T-cell (primary cell): ENCODE results near the gene EFNB3. TPM values are rescaled to one million over a fixed set of nuclear protein-coding genes. Genes with fewer than 3 reads are reported as not detected.

Experiments used
- ATAC-seq, 4 experiments: fragments of 200-7000 bp in 3 of 4; fragments of 150-1000 bp in 1 of 4; cut with Tn5 transposase; replicated peaks in 1 of 4; 1 replicate in 3 of 4; 2 replicates in 1 of 4; pipeline ENCODE4 v1.10.0; 2021; ENCODE audit warnings: moderate library complexity in 3 of 4, mild to moderate bottlenecking in 2 of 4, moderate number of reproducible peaks in 1 of 4
- CTCF ChIA-PET, 2 donors: fragments of 300-600 bp; sonication (Branson Sonifier 250); formaldehyde crosslinking; loops; one replicate each; lab custom pipeline; 2022; ENCODE audit warnings: antibody characterized with exemption in 2 of 2; lab: Charles Lee
- POLR2A ChIA-PET, 2 donors: fragments of 300-600 bp; sonication (Branson Sonifier 250); formaldehyde crosslinking; loops; one replicate each; lab custom pipeline; 2022; ENCODE audit warnings: antibody characterized with exemption in 2 of 2; lab: Charles Lee
- DNase-seq, 35 experiments: peaks; one replicate each; pipeline versions ENCODE4 v3.0.0 to v3.0.0-alpha.2; 2013 to 2023
- H3K27ac ChIP-seq: one replicate; pipeline ENCODE4 v1.5.1; 2013; ENCODE audit warnings: low read length
- H3K27me3 ChIP-seq, 2 experiments: replicated peaks in 1 of 2; 1 replicate in 1 of 2; 2 replicates in 1 of 2; pipeline versions ENCODE4 v1.6.1 to v1.7.0; 2013; ENCODE audit warnings: low read length in 1 of 2, mixed read lengths in 1 of 2; ENCODE audit not compliant: control insufficient read depth in 2 of 2, insufficient read depth in 2 of 2; ENCODE audit errors: extremely low read depth in 1 of 2
- H3K36me3 ChIP-seq, 2 donors: 1 replicate in 1 of 2; 2 replicates in 1 of 2; pipeline versions ENCODE4 v1.6.1 to v1.7.0; 2013; ENCODE audit warnings: low read length in 1 of 2; ENCODE audit not compliant: control insufficient read depth in 2 of 2, insufficient read depth in 1 of 2; ENCODE audit errors: extremely low read depth in 1 of 2
- H3K4me1 ChIP-seq, 2 experiments: 1 replicate in 1 of 2; 2 replicates in 1 of 2; pipeline versions ENCODE4 v1.6.1 to v1.7.0; 2013; ENCODE audit warnings: low read length in 2 of 2, mixed read lengths in 1 of 2; ENCODE audit not compliant: insufficient read depth in 2 of 2, control insufficient read depth in 1 of 2; ENCODE audit errors: extremely low read depth in 1 of 2
- H3K4me3 ChIP-seq, 2 donors: 1 replicate in 1 of 2; 2 replicates in 1 of 2; pipeline versions ENCODE4 v1.5.1 to v1.7.0; 2013; ENCODE audit warnings: mild to moderate bottlenecking in 2 of 2, low read length in 1 of 2, moderate library complexity in 1 of 2; ENCODE audit not compliant: control insufficient read depth in 1 of 2; ENCODE audit errors: extremely low read depth in 1 of 2
- H3K9me3 ChIP-seq: 2 replicates; pipeline ENCODE4 v1.7.0; 2013
- H3K27ac Mint-ChIP-seq, 2 donors: one replicate each; pipeline ENCODE4 v1.8.0; 2020 to 2021; ENCODE audit warnings: mild to moderate bottlenecking in 2 of 2, mixed read lengths in 2 of 2
- H3K27me3 Mint-ChIP-seq, 2 donors: one replicate each; pipeline ENCODE4 v1.8.0; 2021 to 2022; ENCODE audit warnings: mixed read lengths in 2 of 2
- H3K36me3 Mint-ChIP-seq: one replicate; pipeline ENCODE4 v1.8.0; 2021; ENCODE audit warnings: mixed read lengths
- H3K4me1 Mint-ChIP-seq, 3 donors: one replicate each; pipeline ENCODE4 v1.8.0; 2020 to 2022; ENCODE audit warnings: mixed read lengths in 3 of 3, mild to moderate bottlenecking in 1 of 3
- H3K4me3 Mint-ChIP-seq, 3 donors: one replicate each; pipeline ENCODE4 v1.8.0; 2020 to 2022; ENCODE audit warnings: mild to moderate bottlenecking in 3 of 3, mixed read lengths in 3 of 3, moderate library complexity in 3 of 3
- H3K9me3 Mint-ChIP-seq, 3 donors: one replicate each; pipeline ENCODE4 v1.8.0; 2020 to 2022; ENCODE audit warnings: mixed read lengths in 3 of 3
- WGBS: methylation state at CpG from one replicate; pipeline ENCODE4 v1.1.5; 2013; ENCODE audit warnings: missing lambda C conversion rate; ENCODE audit not compliant: insufficient coverage; 5-methylcytosine and 5-hydroxymethylcytosine counted together
- total RNA-seq, 35 experiments: library from RNA in 6 of 35; stranded (reverse) in 6 of 35; fragments of 120-200 nt in 1 of 35; gene quantifications; one replicate each; pipeline versions ENCODE4 v1.2.1 to v1.2.4 and lab custom pipeline; 2013 to 2026

EFNB3 gene, protein sequence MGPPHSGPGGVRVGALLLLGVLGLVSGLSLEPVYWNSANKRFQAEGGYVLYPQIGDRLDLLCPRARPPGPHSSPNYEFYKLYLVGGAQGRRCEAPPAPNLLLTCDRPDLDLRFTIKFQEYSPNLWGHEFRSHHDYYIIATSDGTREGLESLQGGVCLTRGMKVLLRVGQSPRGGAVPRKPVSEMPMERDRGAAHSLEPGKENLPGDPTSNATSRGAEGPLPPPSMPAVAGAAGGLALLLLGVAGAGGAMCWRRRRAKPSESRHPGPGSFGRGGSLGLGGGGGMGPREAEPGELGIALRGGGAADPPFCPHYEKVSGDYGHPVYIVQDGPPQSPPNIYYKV
- total RNA-seq: under 1 TPM in 3 of 5 donors, not detected in 2; 0.07 to 0.19 (median 0.18) TPM
- total RNA-seq (2013): not detected
- total RNA-seq (lab: John Stamatoyannopoulos, UW): 0 to 0.25 (median 0) reads per million in 29 experiments

- H3K4me1 ChIP-seq: peaks cover 0 to 18% of the 10 kb centered on the region in 2 experiments
- Mint-ChIP-seq H3K27ac (peak within 1 kb of the TSS in 1 of 2 donors; percentile 28), H3K4me3 (peak within 1 kb of the TSS; percentile 56 to 88 (median 70)), H3K4me1 (peaks cover 16 to 22% (median 20%) of the 10 kb centered on the region in 3 donors), H3K27me3 (peaks cover 41 to 58% of the 10 kb centered on the region in 2 donors), H3K9me3 (no peaks in the 10 kb centered on the region), H3K36me3 (peaks cover 31% of the 10 kb centered on the region)
- WGBS: 4% methylated on average over 15 of the region's 45 CpGs
- CTCF ChIA-PET: no interaction called here
- H3K27me3 ChIP-seq: peaks cover 0 to 91% of the 10 kb centered on the region in 2 experiments
- peak; percentile 43 to 64 (median 54) for ATAC-seq
- no peaks in the 10 kb centered on the region for H3K9me3 ChIP-seq
- H3K27ac ChIP-seq: no peak within 1 kb of the TSS
- POLR2A ChIA-PET: no interaction called here
- peak within 1 kb of the TSS in 1 of 2 donors; percentile 52 for H3K4me3 ChIP-seq
- H3K36me3 ChIP-seq: peaks cover 7 to 23% of the 10 kb centered on the region in 2 donors
- DNase-seq: peak in 1 of 35 experiments; percentile 28
Observed at GRCh38 chr17:7704601-7705268, at the start of gene EFNB3. Gene EFNB3 (plus strand): TSS chr17:7705202. CDS start chr17:7705599, 397 bp downstream.

DNA sequence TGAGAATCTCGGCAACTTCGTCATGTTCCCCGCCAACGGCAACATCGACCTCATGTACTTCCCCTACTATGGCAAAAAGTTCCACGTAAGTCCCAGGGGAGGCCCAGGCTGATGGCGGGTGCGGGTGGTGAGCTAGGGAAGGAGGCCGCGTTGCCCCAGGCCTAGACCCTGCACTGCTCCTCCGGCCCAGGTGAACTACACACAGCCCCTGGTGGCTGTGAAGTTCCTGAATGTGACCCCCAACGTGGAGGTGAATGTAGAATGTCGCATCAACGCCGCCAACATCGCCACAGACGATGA is 49.5 kb upstream of the EFNB3 start:
- peaks cover 0 to 15% of the 10 kb centered on the region in 2 experiments for H3K4me1 ChIP-seq
- ATAC-seq (no peak), DNase-seq (no peak)
- H3K36me3 Mint-ChIP-seq: no peaks in the 10 kb centered on the region
- peaks cover 7 to 23% of the 10 kb centered on the region in 2 donors for H3K27me3 Mint-ChIP-seq
- no peaks in the 10 kb centered on the region for H3K9me3 Mint-ChIP-seq
- H3K36me3 ChIP-seq: no peaks in the 10 kb centered on the region
- H3K27ac ChIP-seq: no peak overlapping the region
- POLR2A ChIA-PET: no interaction called here
- CTCF ChIA-PET: no interaction called here
- peaks cover 0 to 43% of the 10 kb centered on the region in 2 experiments for H3K27me3 ChIP-seq
- 93% methylated on average over 8 of the region's 17 CpGs for WGBS
- H3K4me1 Mint-ChIP-seq: peaks cover 5 to 17% (median 9%) of the 10 kb centered on the region in 3 donors
- no peak overlapping the region for H3K4me3 Mint-ChIP-seq
- no peaks in the 10 kb centered on the region for H3K9me3 ChIP-seq
- H3K27ac Mint-ChIP-seq: no peak overlapping the region
- no peak overlapping the region for H3K4me3 ChIP-seq

- no peak overlapping the region for H3K4me3 ChIP-seq
- Mint-ChIP-seq H3K9me3 (no peaks in the 10 kb centered on the region), H3K36me3 (no peaks in the 10 kb centered on the region), H3K4me1 (peaks cover 0 to 7% (median 0%) of the 10 kb centered on the region in 3 donors), H3K27me3 (peaks cover 0 to 12% of the 10 kb centered on the region in 2 donors), H3K4me3 (no peak overlapping the region), H3K27ac (no peak overlapping the region)
- ChIA-PET CTCF (no interaction called here), POLR2A (no interaction called here)
- H3K9me3 ChIP-seq: no peaks in the 10 kb centered on the region
- no peak overlapping the region for H3K27ac ChIP-seq
- H3K27me3 ChIP-seq: peaks cover 0 to 27% of the 10 kb centered on the region in 2 experiments
- WGBS: 77% methylated on average over 8 of the region's 10 CpGs
- H3K36me3 ChIP-seq: no peaks in the 10 kb centered on the region
- no peak for ATAC-seq
- no peaks in the 10 kb centered on the region for H3K4me1 ChIP-seq
- no peak for DNase-seq
Observed at GRCh38 chr17:7656958-7657609, 47.9 kb upstream of the EFNB3 start.

DNA sequence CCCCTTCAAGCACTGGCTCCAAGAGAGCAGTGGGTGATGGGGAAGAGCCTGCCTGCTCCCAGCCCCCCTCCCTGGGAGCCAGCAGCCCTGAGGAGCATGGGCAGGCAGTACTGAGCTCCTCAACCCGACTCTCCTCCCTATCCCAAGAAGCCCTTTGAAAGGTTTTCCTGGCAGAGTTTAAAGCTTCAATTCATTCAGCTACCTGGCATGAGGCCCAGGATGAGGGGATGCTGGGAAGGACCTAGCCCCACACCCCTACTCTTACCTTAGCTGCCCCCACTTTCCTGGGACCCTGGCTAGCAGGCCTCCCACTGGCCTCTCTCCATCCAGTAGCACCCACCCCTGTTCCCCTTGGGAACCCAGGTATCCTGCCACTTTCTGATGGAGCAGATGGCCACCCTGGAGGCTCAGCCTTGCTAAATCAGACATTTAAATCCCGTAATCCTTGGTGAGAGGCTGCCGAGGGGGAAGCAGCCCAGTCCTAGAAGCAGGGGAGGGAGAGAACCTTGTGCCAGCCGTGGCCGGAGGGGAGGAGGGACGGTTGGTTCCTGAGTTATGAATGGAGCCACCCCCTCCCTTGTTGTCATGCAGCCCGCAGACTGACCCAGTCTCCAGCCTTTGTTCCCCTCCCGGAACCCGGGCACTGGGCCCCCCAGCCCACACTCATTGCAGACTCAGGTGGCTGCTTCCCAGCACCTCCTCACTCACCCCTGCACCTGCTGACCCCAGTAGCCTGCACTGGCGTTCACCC is 37.2 kb upstream of the EFNB3 start:
- WGBS: 95% methylated on average over 4 of the region's 10 CpGs
- Histone ChIP-seq H3K4me3 (no peak overlapping the region), H3K36me3 (peaks cover 6 to 38% of the 10 kb centered on the region in 2 donors), H3K27ac (no peak overlapping the region), H3K27me3 (no peaks in the 10 kb centered on the region), H3K4me1 (no peaks in the 10 kb centered on the region), H3K9me3 (no peaks in the 10 kb centered on the region)
- no peaks in the 10 kb centered on the region for H3K27me3 Mint-ChIP-seq
- H3K4me3 Mint-ChIP-seq: no peak overlapping the region
- ChIA-PET POLR2A (no interaction called here), CTCF (no interaction called here)
- no peaks in the 10 kb centered on the region for H3K9me3 Mint-ChIP-seq
- H3K27ac Mint-ChIP-seq: no peak overlapping the region
- peaks cover 23% of the 10 kb centered on the region for H3K36me3 Mint-ChIP-seq
- no peaks in the 10 kb centered on the region for H3K4me1 Mint-ChIP-seq
- ATAC-seq (no peak), DNase-seq (no peak)

- H3K36me3 Mint-ChIP-seq: peaks cover 29% of the 10 kb centered on the region
- Histone ChIP-seq H3K36me3 (peaks cover 6 to 44% of the 10 kb centered on the region in 2 donors), H3K27ac (no peak overlapping the region), H3K27me3 (no peaks in the 10 kb centered on the region), H3K4me1 (no peaks in the 10 kb centered on the region), H3K4me3 (no peak overlapping the region), H3K9me3 (no peaks in the 10 kb centered on the region)
- DNase-seq (no peak), ATAC-seq (no peak)
- H3K27ac Mint-ChIP-seq: no peak overlapping the region
- WGBS: 100% methylated on average over 2 of the region's 7 CpGs
- H3K9me3 Mint-ChIP-seq: no peaks in the 10 kb centered on the region
- ChIA-PET POLR2A (no interaction called here), CTCF (no interaction called here)
- no peak overlapping the region for H3K4me3 Mint-ChIP-seq
- H3K27me3 Mint-ChIP-seq: no peaks in the 10 kb centered on the region
- no peaks in the 10 kb centered on the region for H3K4me1 Mint-ChIP-seq
Observed at GRCh38 chr17:7668482-7668881, 36.5 kb upstream of the EFNB3 start.
